H9 (cell line): ENCODE data around the gene AJUBA. TPM values are rescaled to one million over a fixed set of nuclear protein-coding genes. Genes with fewer than 3 reads are reported as not detected.
A peak's percentile ranks its signal among the peaks of the same experiment; 100 is the strongest.

Experiments used
- DNase-seq: peaks from one replicate; pipeline ENCODE4 v3.0.0-alpha.2; 2017
- H2AFZ ChIP-seq: one replicate; pipeline ENCODE4 v1.6.1; 2013; ENCODE audit warnings: mild to moderate bottlenecking, low read length, control low read depth, moderate library complexity
- H2AK5ac ChIP-seq: 2 replicates; pipeline ENCODE4 v1.6.1; 2013; ENCODE audit warnings: low read length, control low read depth, mixed read lengths; ENCODE audit not compliant: insufficient read length
- H2BK120ac ChIP-seq: one replicate; pipeline ENCODE4 v1.6.1; 2013; ENCODE audit warnings: low read depth, mild to moderate bottlenecking, low read length, control low read depth, inconsistent platforms; ENCODE audit not compliant: poor library complexity, severe bottlenecking
- H2BK12ac ChIP-seq: 2 replicates; pipeline ENCODE4 v1.6.1; 2013; ENCODE audit warnings: low read length, control low read depth, mixed read lengths, low read depth; ENCODE audit not compliant: insufficient read length
- H2BK15ac ChIP-seq: 2 replicates; pipeline ENCODE4 v1.6.1; 2013; ENCODE audit warnings: low read depth, low read length, control low read depth
- H2BK20ac ChIP-seq: one replicate; pipeline ENCODE4 v1.6.1; 2013; ENCODE audit warnings: low read depth, mild to moderate bottlenecking, low read length, control low read depth, inconsistent platforms; ENCODE audit not compliant: poor library complexity, severe bottlenecking
- H2BK5ac ChIP-seq: 2 replicates; pipeline ENCODE4 v1.6.1; 2013; ENCODE audit warnings: low read length, control low read depth, mixed read lengths; ENCODE audit not compliant: insufficient read length
- H3K14ac ChIP-seq: 2 replicates; pipeline ENCODE4 v1.6.1; 2013; ENCODE audit warnings: low read length, control low read depth; ENCODE audit not compliant: insufficient read depth
- H3K18ac ChIP-seq: 2 replicates; pipeline ENCODE4 v1.6.1; 2013; ENCODE audit warnings: low read depth, mild to moderate bottlenecking, mixed read lengths, low read length, control low read depth; ENCODE audit not compliant: insufficient read length
- H3K23ac ChIP-seq: 2 replicates; pipeline ENCODE4 v1.6.1; 2013; ENCODE audit warnings: low read length, control low read depth, mixed read lengths, low read depth; ENCODE audit not compliant: insufficient read length
- H3K23me2 ChIP-seq: 2 replicates; pipeline ENCODE4 v1.6.1; 2013; ENCODE audit warnings: low read depth, mild to moderate bottlenecking, mixed read lengths, low read length, control low read depth; ENCODE audit not compliant: insufficient read length, poor library complexity, severe bottlenecking
- H3K27ac ChIP-seq: 2 replicates; pipeline ENCODE4 v1.5.1; 2013; ENCODE audit warnings: low read length, control low read depth, mixed read lengths, low read depth; ENCODE audit not compliant: insufficient read length
- H3K27me3 ChIP-seq: 2 replicates; pipeline ENCODE4 v1.6.1; 2013; ENCODE audit warnings: low read length, control low read depth, inconsistent platforms; ENCODE audit not compliant: insufficient read depth
- H3K4ac ChIP-seq: 2 replicates; pipeline ENCODE4 v1.6.1; 2013; ENCODE audit warnings: low read depth, mild to moderate bottlenecking, control low read depth, inconsistent platforms, low read length, moderate library complexity
- H3K4me1 ChIP-seq: 2 replicates; pipeline ENCODE4 v1.6.1; 2013; ENCODE audit warnings: low read length, control low read depth, inconsistent platforms; ENCODE audit not compliant: insufficient read depth
- H3K4me2 ChIP-seq: 2 replicates; pipeline ENCODE4 v1.6.1; 2013; ENCODE audit warnings: low read length, control low read depth, mixed read lengths; ENCODE audit not compliant: insufficient read length, insufficient read depth
- H3K56ac ChIP-seq: 2 replicates; pipeline ENCODE4 v1.6.1; 2013; ENCODE audit warnings: low read depth, mild to moderate bottlenecking, mixed read lengths, low read length, control low read depth; ENCODE audit not compliant: insufficient read length
- H3K79me1 ChIP-seq: 2 replicates; pipeline ENCODE4 v1.6.1; 2013; ENCODE audit warnings: low read depth, mild to moderate bottlenecking, moderate library complexity, low read length, control low read depth, inconsistent platforms; ENCODE audit not compliant: insufficient read depth, poor library complexity, severe bottlenecking
- H3K79me2 ChIP-seq: 2 replicates; pipeline ENCODE4 v1.6.1; 2013; ENCODE audit warnings: low read length, control low read depth, inconsistent platforms; ENCODE audit not compliant: insufficient read depth
- H3K9ac ChIP-seq: 2 replicates; pipeline ENCODE4 v1.6.1; 2013; ENCODE audit warnings: low read length, control low read depth, mixed read lengths; ENCODE audit not compliant: insufficient read length; ENCODE audit errors: extremely low read depth
- H3K9me3 ChIP-seq: one replicate; pipeline ENCODE4 v1.6.1; 2013; ENCODE audit warnings: low read depth, low read length, inconsistent platforms; ENCODE audit not compliant: control insufficient read depth
- H3T11ph ChIP-seq: one replicate; pipeline ENCODE4 v1.6.1; 2013; ENCODE audit warnings: mild to moderate bottlenecking, low read length, control low read depth, inconsistent platforms
- H4K20me1 ChIP-seq: one replicate; pipeline ENCODE4 v1.6.1; 2013; ENCODE audit not compliant: control insufficient read depth, insufficient read length, insufficient read depth
- H4K5ac ChIP-seq: 2 replicates; pipeline ENCODE4 v1.6.1; 2013; ENCODE audit warnings: low read depth, mild to moderate bottlenecking, mixed read lengths, low read length, control low read depth; ENCODE audit not compliant: insufficient read length
- H4K8ac ChIP-seq: replicated peaks from 2 replicates; pipeline ENCODE4 v1.6.1; 2013; ENCODE audit warnings: low read length, control low read depth, mixed read lengths, low read depth; ENCODE audit not compliant: insufficient read length
- H4K91ac ChIP-seq: 2 replicates; pipeline ENCODE4 v1.6.1; 2013; ENCODE audit warnings: low read depth, mild to moderate bottlenecking, moderate library complexity, mixed read lengths, low read length, control low read depth; ENCODE audit not compliant: insufficient read length
- H3K27ac Mint-ChIP-seq, 3 experiments: 2 replicates in 2 of 3; 3 replicates in 1 of 3; pipeline ENCODE4 v1.8.0; 2020 to 2021; ENCODE audit warnings: mixed read lengths in 3 of 3, mild to moderate bottlenecking in 1 of 3, moderate library complexity in 1 of 3
- H3K27me3 Mint-ChIP-seq: 2 replicates; pipeline ENCODE4 v1.8.0; 2021; ENCODE audit warnings: low read depth, mild to moderate bottlenecking, moderate library complexity, mixed read lengths
- H3K36me3 Mint-ChIP-seq, 3 experiments: 2 replicates in 2 of 3; 3 replicates in 1 of 3; pipeline ENCODE4 v1.8.0; 2020 to 2021; ENCODE audit warnings: low read depth in 3 of 3, mixed read lengths in 3 of 3; ENCODE audit not compliant: insufficient read depth in 1 of 3
- H3K4me1 Mint-ChIP-seq, 2 experiments: 2 replicates each; pipeline ENCODE4 v1.8.0; 2020; ENCODE audit warnings: mixed read lengths in 2 of 2
- H3K4me3 Mint-ChIP-seq, 2 experiments: 2 replicates in 1 of 2; 3 replicates in 1 of 2; pipeline ENCODE4 v1.8.0; 2020 to 2021; ENCODE audit warnings: mild to moderate bottlenecking in 2 of 2, mixed read lengths in 2 of 2, moderate library complexity in 1 of 2
- H3K9me3 Mint-ChIP-seq, 2 experiments: 2 replicates in 1 of 2; 3 replicates in 1 of 2; pipeline ENCODE4 v1.8.0; 2020; ENCODE audit warnings: mild to moderate bottlenecking in 2 of 2, mixed read lengths in 2 of 2, moderate library complexity in 1 of 2
- CTCF ChIP-seq: fragments of 200-600 bp; sonication (generic); conservative IDR thresholded peaks from 3 replicates; pipeline ENCODE4 v1.8.0; 2021; ENCODE audit warnings: antibody characterized with exemption, mild to moderate bottlenecking
- WGBS: extraction: QIAGEN DNeasy Blood & Tissue Kit; methylation state at CpG from one replicate; pipeline ENCODE4 v1.1.7; 2013; ENCODE audit warnings: missing lambda C conversion rate, low lambda C conversion rate, mixed read lengths; ENCODE audit not compliant: insufficient read length; ENCODE audit errors: extremely low coverage; 5-methylcytosine and 5-hydroxymethylcytosine counted together
- total RNA-seq: library from RNA; stranded (reverse); gene quantifications from 2 replicates; pipeline ENCODE4 v1.2.1, GENCODE V29; 2021

Gene AJUBA
- total RNA-seq, 1 experiment from 2014 or later, result 44.9 TPM

- Histone ChIP-seq H3K14ac (no peak overlapping the region), H2BK12ac (no peak overlapping the region), H3T11ph (no peak overlapping the region), H4K20me1 (no peaks in the 10 kb centered on the region), H2BK15ac (no peak overlapping the region), H3K23me2 (no peaks in the 10 kb centered on the region), H3K79me2 (no peaks in the 10 kb centered on the region), H2BK120ac (no peak overlapping the region), H3K9me3 (no peaks in the 10 kb centered on the region), H3K23ac (no peak overlapping the region), H3K27me3 (no peaks in the 10 kb centered on the region), H2AFZ (no peak overlapping the region), H3K4me1 (no peaks in the 10 kb centered on the region), H3K27ac (no peak overlapping the region), H2BK5ac (no peak overlapping the region), H3K4me2 (no peak overlapping the region), H2BK20ac (no peak overlapping the region), H4K8ac (no peak overlapping the region), H3K79me1 (no peaks in the 10 kb centered on the region), H3K4ac (no peak overlapping the region), H3K56ac (no peak overlapping the region), H3K18ac (no peak overlapping the region), H3K9ac (no peak overlapping the region), H4K91ac (no peak overlapping the region), H2AK5ac (no peak overlapping the region), H4K5ac (no peak overlapping the region)
- peak overlapping the region in 2 of 3 experiments; percentile 56 to 68; a peak in 5 of 7 replicates for H3K27ac Mint-ChIP-seq
- H3K36me3 Mint-ChIP-seq, result peaks cover 29 to 41% (median 41%) of the 10 kb centered on the region in 3 experiments
- no peaks in the 10 kb centered on the region for H3K9me3 Mint-ChIP-seq
- no CpG with 5 or more reads among the region's 4 CpGs for WGBS
- TF ChIP-seq CTCF, result no peak
- DNase-seq, result no peak
- peaks cover 33 to 37% of the 10 kb centered on the region in 2 experiments for H3K4me1 Mint-ChIP-seq
- H3K27me3 Mint-ChIP-seq, result no peaks in the 10 kb centered on the region
- H3K4me3 Mint-ChIP-seq, result no peak overlapping the region
These were observed 42.9 kb upstream of the AJUBA start for GRCh38 chr14:23025151-23025814.
